ENCODE measurements around the gene GANC.

Gene GANC

DNA sequence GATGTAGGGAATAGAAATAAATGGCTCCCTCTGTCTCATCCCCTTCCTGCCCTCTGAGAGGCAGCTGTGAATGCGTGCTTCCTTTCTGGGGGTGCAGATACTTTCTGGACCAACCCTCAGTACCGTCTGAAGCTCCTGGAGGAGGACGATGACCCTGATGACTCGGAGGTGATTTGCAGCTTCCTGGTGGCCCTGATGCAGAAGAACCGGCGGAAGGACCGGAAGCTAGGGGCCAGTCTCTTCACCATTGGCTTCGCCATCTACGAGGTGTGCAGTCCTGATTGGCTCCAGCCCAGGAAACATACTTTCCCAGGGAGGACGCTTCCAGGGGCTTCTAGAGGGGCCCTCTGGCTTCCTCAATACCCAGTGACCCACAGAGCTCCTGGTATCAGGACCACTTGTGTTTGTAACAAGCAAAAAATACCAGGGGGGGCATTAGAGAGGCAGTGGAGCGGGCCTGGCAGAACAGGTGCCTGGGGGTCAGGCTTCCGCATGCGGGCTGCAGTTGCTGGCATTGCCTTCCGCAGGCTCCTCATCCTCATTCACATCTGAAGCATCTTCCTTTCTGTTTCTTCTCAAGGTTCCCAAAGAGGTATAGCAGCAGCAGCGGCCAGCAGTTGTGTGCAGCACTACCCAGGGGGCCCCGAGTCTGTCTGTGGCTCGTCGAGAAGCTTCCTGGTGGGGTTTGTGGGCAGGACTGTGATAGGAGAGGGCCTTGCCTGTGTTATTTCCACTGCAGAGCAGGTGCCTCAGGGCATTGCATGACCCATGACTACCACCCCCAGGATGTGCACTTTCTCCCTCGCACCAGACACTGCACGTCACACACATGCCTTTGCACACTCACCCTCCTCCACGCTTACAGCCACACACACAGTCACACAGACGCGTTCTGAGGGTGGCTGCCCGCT is 128.8 kb downstream of the GANC start:
- Histone ChIP-seq H3K36me3 (ENCODE audit: control insufficient read depth, insufficient read depth, low read length) (no peaks in the 10 kb centered on the region), H3K4me3 (ENCODE audit: low read depth, low read length) (no peak overlapping the region), H3K27ac (ENCODE audit: low read depth, low read length) (no peak overlapping the region), H3K4me1 (ENCODE audit: control insufficient read depth, insufficient read depth, low read length) (no peaks in the 10 kb centered on the region), H3K9me3 (ENCODE audit: control insufficient read depth, insufficient read depth, low read length) (no peaks in the 10 kb centered on the region), H3K9ac (ENCODE audit: low read depth, low read length) (no peak overlapping the region), H3K27me3 (ENCODE audit: control insufficient read depth, insufficient read depth, low read length) (no peaks in the 10 kb centered on the region)

DNA sequence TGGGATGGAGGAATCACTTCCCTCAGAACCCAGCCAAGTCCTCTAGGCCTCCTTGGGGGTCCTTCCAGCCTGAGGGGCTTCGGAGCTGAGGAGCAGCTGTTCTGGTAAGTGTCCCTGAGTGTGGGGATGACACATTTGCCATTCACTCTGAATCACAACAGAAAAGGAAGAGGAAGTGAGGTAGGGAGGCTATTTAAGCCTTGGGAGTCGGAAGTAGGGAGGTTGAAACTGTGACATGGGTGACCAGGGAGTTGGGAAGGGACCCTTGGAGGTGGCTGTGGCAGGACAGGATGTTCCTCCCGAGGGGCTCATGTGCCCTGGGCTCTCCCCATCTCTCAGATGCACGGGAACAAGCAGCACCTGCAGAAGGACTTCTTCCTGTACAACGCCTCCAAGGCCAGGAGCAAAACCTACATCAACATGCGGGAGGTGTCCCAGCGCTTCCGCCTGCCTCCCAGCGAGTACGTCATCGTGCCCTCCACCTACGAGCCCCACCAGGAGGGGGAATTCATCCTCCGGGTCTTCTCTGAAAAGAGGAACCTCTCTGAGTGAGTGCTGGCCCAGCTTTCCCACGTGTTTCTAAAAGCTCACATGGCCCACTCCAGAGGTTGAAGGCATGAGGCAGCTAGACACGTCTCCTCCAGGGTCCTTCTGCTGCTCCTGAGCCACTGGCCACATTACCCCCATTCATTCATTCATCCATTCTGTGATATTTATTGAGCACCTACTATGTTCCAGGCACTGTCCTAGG is 129.6 kb downstream of the GANC start:
- no peak overlapping the region for H3K27ac ChIP-seq (ENCODE audit: low read depth, low read length)
- H3K9me3 ChIP-seq (ENCODE audit: control insufficient read depth, insufficient read depth, low read length) = no peaks in the 10 kb centered on the region
- no peaks in the 10 kb centered on the region for H3K4me1 ChIP-seq (ENCODE audit: control insufficient read depth, insufficient read depth, low read length)
- H3K36me3 ChIP-seq (ENCODE audit: control insufficient read depth, insufficient read depth, low read length) = no peaks in the 10 kb centered on the region
- H3K4me3 ChIP-seq (ENCODE audit: low read depth, low read length) = no peak overlapping the region
- H3K27me3 ChIP-seq (ENCODE audit: control insufficient read depth, insufficient read depth, low read length) = no peaks in the 10 kb centered on the region
- no peak overlapping the region for H3K9ac ChIP-seq (ENCODE audit: low read depth, low read length)

DNA sequence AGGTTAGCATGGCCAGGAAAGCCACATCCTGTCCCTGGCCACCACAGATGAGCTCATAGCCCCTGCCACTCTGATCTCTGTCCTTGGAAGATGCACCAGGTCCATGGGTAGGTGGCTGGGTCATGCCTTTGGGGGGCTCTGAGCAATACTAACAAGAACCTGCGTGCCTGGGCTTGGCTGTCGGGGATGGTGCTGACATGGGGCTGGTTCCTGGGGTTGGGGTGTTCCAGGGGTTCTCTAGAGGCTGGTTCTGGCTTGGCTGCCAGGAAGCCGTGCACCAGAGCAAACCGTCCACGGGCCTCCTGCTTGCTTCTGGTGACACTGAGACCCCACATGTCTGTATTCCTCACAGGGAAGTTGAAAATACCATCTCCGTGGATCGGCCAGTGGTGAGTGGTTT is 130.4 kb downstream of the GANC start:
- H3K36me3 ChIP-seq (ENCODE audit: control insufficient read depth, insufficient read depth, low read length) = no peaks in the 10 kb centered on the region
- no peaks in the 10 kb centered on the region for H3K9me3 ChIP-seq (ENCODE audit: control insufficient read depth, insufficient read depth, low read length)
- H3K4me1 ChIP-seq (ENCODE audit: control insufficient read depth, insufficient read depth, low read length) = no peaks in the 10 kb centered on the region
- no peak overlapping the region for H3K4me3 ChIP-seq (ENCODE audit: low read depth, low read length)
- H3K9ac ChIP-seq (ENCODE audit: low read depth, low read length) = no peak overlapping the region
- no peaks in the 10 kb centered on the region for H3K27me3 ChIP-seq (ENCODE audit: control insufficient read depth, insufficient read depth, low read length)
- no peak overlapping the region for H3K27ac ChIP-seq (ENCODE audit: low read depth, low read length)

DNA sequence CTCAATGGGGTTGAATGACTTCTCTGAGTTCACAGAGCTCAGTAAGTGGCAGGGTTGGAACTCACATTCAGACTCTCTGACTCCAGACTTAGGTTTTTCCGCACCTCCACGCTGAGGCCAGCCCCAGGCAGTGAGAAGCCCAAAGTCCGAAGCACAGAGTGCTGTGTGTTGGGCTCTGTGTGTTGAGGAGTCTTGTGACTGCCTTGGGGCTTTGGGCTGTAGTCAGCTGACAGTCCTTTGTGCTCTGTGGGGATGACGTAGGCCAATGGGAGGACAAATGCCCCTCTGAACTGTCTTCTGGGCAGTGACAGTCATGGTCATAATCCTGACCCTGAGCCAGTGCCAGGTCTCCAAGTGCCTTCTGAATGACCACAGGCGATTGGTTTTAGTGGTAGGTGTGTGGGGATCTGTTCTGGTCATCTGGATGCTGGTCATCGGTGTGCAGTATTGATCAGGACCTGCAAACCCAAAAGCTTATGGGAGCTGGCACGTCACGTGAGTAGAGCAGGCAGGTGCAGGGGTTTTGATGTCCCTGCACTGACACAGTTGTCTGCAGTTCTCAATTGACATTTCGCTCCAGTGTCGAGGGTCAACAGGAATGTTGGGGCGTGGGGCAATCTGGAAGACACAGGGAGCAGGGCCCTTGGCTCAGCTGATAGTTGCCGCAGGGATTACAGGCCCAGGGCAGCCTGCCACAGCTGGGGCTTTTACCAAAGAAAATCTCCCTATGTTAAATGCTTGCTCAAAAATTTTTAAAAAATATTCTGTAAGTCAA is 131.6 kb downstream of the GANC start:
- Histone ChIP-seq H3K4me3 (ENCODE audit: low read depth, low read length) (no peak overlapping the region), H3K27ac (ENCODE audit: low read depth, low read length) (no peak overlapping the region), H3K9ac (ENCODE audit: low read depth, low read length) (no peak overlapping the region), H3K4me1 (ENCODE audit: control insufficient read depth, insufficient read depth, low read length) (no peaks in the 10 kb centered on the region), H3K36me3 (ENCODE audit: control insufficient read depth, insufficient read depth, low read length) (no peaks in the 10 kb centered on the region), H3K9me3 (ENCODE audit: control insufficient read depth, insufficient read depth, low read length) (no peaks in the 10 kb centered on the region), H3K27me3 (ENCODE audit: control insufficient read depth, insufficient read depth, low read length) (no peaks in the 10 kb centered on the region)

DNA sequence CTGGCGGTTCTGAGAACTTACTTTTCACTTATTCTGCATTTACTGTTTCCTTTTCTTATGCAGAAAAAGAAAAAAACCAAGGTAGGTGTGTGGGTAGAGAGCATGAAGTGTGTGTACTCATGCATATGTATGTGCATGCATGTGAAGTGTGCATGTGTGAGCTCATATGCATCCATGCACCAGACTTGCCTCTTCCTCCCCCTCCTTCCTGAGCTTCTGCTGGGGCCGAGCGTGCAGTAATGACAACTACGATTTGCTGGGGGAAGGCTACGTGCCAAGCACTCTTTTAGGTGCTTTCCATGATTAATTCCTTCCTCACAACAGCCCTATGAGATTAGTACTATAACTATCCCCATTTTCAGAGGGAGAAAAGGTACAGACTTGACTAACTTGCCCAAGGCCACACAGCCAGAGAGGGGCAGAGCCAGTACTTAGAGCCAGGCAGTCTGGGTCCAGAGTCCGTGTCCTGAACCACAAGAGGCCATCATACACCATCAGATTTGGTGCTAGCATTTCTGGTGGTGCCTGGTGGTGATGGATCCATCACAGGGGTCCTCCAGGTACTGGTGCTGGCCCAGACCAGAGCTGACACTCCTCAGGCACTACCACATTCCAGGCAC is 133.0 kb downstream of the GANC start:
- H3K9me3 ChIP-seq (ENCODE audit: control insufficient read depth, insufficient read depth, low read length) = no peaks in the 10 kb centered on the region

More for the DNA sequence above, 133.0 kb downstream of the GANC start:
- Histone ChIP-seq H3K4me3 (ENCODE audit: low read depth, low read length) (no peak overlapping the region), H3K4me1 (ENCODE audit: control insufficient read depth, insufficient read depth, low read length) (no peaks in the 10 kb centered on the region), H3K36me3 (ENCODE audit: control insufficient read depth, insufficient read depth, low read length) (no peaks in the 10 kb centered on the region), H3K27ac (ENCODE audit: low read depth, low read length) (no peak overlapping the region), H3K27me3 (ENCODE audit: control insufficient read depth, insufficient read depth, low read length) (no peaks in the 10 kb centered on the region), H3K9ac (ENCODE audit: low read depth, low read length) (no peak overlapping the region)
